Thoracic aorta (tissue), 2 donors: Measurements from ENCODE around the gene MACROH2A1. TPM values are rescaled to one million over a fixed set of nuclear protein-coding genes. Genes with fewer than 3 reads are reported as not detected.

Experiments used
- ATAC-seq: fragments of 150-250 bp; one replicate; pipeline ENCODE4 v1.8.0; 2017; ENCODE audit warnings: low read depth; ENCODE audit not compliant: insufficient number of reproducible peaks, low FRiP score
- DNase-seq: peaks from one replicate; pipeline ENCODE4 v3.0.0-alpha.2; 2020; ENCODE audit warnings: low spot score
- H3K27ac ChIP-seq, 2 donors: fragments of 200-600 bp; sonication (generic); 1 replicate in 1 of 2; 2 replicates in 1 of 2; pipeline ENCODE4 v1.5.1; 2016; ENCODE audit warnings: mild to moderate bottlenecking in 2 of 2, moderate library complexity in 2 of 2
- H3K27me3 ChIP-seq: fragments of 200-600 bp; sonication (generic); replicated peaks from 2 replicates; pipeline ENCODE4 v1.6.0; 2016; ENCODE audit warnings: mild to moderate bottlenecking; ENCODE audit not compliant: insufficient read depth
- H3K36me3 ChIP-seq: fragments of 200-600 bp; sonication (generic); one replicate; pipeline ENCODE4 v1.5.1; 2016
- H3K4me1 ChIP-seq, 2 donors: fragments of 200-600 bp; sonication (generic); 1 replicate in 1 of 2; 2 replicates in 1 of 2; pipeline versions ENCODE4 v1.5.1 to v1.6.0; 2016; ENCODE audit warnings: low read depth in 2 of 2, mild to moderate bottlenecking in 1 of 2; ENCODE audit not compliant: control insufficient read depth in 1 of 2
- H3K4me3 ChIP-seq: fragments of 200-600 bp; sonication (generic); 2 replicates; pipeline ENCODE4 v1.5.1; 2016; ENCODE audit warnings: mild to moderate bottlenecking
- H3K9me3 ChIP-seq: fragments of 200-600 bp; sonication (generic); 2 replicates; pipeline ENCODE4 v1.5.1; 2016
- CTCF ChIP-seq: fragments of 200-600 bp; sonication (generic); IDR thresholded peaks from one replicate; pipeline ENCODE4 v1.5.1; 2019; ENCODE audit warnings: antibody characterized with exemption
- total RNA-seq, 2 donors: library from RNA; depleted of rRNA; stranded (reverse); fragments of >200 nt; gene quantifications; one replicate each; pipeline versions ENCODE4 v1.1.0 to v1.2.3, GENCODE V29; 2016

MACROH2A1 gene
- total RNA-seq, 2 donors from 2014 or later = 153 to 192 TPM

GRCh38 chr5:135387629-135387960 is 11.4 kb downstream of the MACROH2A1 start:
- H3K27ac ChIP-seq = peak overlapping the region in 1 of 2 donors; percentile 22
- H3K4me1 ChIP-seq = peaks cover 18 to 29% of the 10 kb centered on the region in 2 donors
- no peak for TF ChIP-seq CTCF
- DNase-seq = no peak
- H3K4me3 ChIP-seq = no peak overlapping the region
- no peaks in the 10 kb centered on the region for H3K27me3 ChIP-seq
- no peak for ATAC-seq
- H3K36me3 ChIP-seq = peaks cover 17% of the 10 kb centered on the region
- H3K9me3 ChIP-seq = no peaks in the 10 kb centered on the region

GRCh38 chr5:135386886-135387628 is 12.0 kb downstream of the MACROH2A1 start:
- peak overlapping the region in 1 of 2 donors; percentile 22 for H3K27ac ChIP-seq
- no peaks in the 10 kb centered on the region for H3K9me3 ChIP-seq
- no peak for ATAC-seq
- no peak for DNase-seq
- peaks cover 18 to 29% of the 10 kb centered on the region in 2 donors for H3K4me1 ChIP-seq
- no peak for TF ChIP-seq CTCF
- H3K36me3 ChIP-seq = peaks cover 17% of the 10 kb centered on the region
- no peak overlapping the region for H3K4me3 ChIP-seq
- H3K27me3 ChIP-seq = no peaks in the 10 kb centered on the region

GRCh38 chr5:135386096-135386495 is 12.9 kb downstream of the MACROH2A1 start:
- no peak for TF ChIP-seq CTCF
- DNase-seq (no peak), ATAC-seq (no peak)
- no peak overlapping the region for H3K4me3 ChIP-seq
- peaks cover 18 to 25% of the 10 kb centered on the region in 2 donors for H3K4me1 ChIP-seq
- H3K27ac ChIP-seq = no peak overlapping the region
- no peaks in the 10 kb centered on the region for H3K9me3 ChIP-seq
- no peaks in the 10 kb centered on the region for H3K27me3 ChIP-seq
- H3K36me3 ChIP-seq = peaks cover 17% of the 10 kb centered on the region

- Histone ChIP-seq H3K36me3 (peaks cover 17% of the 10 kb centered on the region), H3K27ac (no peak overlapping the region), H3K4me1 (peaks cover 18 to 23% of the 10 kb centered on the region in 2 donors), H3K4me3 (no peak overlapping the region), H3K27me3 (no peaks in the 10 kb centered on the region), H3K9me3 (no peaks in the 10 kb centered on the region)
- DNase-seq (no peak), ATAC-seq (no peak)
- no peak for TF ChIP-seq CTCF
Observed at GRCh38 chr5:135385576-135385975, 13.5 kb downstream of the MACROH2A1 start.

- DNase-seq (no peak), ATAC-seq (no peak)
- Histone ChIP-seq H3K36me3 (peaks cover 20% of the 10 kb centered on the region), H3K27ac (no peak overlapping the region), H3K27me3 (no peaks in the 10 kb centered on the region), H3K9me3 (no peaks in the 10 kb centered on the region), H3K4me3 (no peak overlapping the region), H3K4me1 (peaks cover 18 to 23% of the 10 kb centered on the region in 2 donors)
- no peak for TF ChIP-seq CTCF
Observed at GRCh38 chr5:135384898-135385297, 14.1 kb downstream of the MACROH2A1 start.
